LoVo (cell line): ENCODE measurements around the gene CADPS2.
"Not testable (repeated sequence)": the region's sequence is repeated elsewhere in the genome, so short reads cannot be mapped to it uniquely, and the experiment has no call there.

Experiments
- DNase-seq: peaks from one replicate; pipeline ENCODE4 v3.0.0-alpha.2; 2016; ENCODE audit warnings: low spot score

The CADPS2 gene

GRCh38 chr7:122849957-122850328 is 36.3 kb downstream of the CADPS2 start:
- DNase-seq = no peak

- DNase-seq = no peak
Measured at GRCh38 chr7:122849322-122849956, 36.8 kb downstream of the CADPS2 start.

- DNase-seq = no peak
Measured at GRCh38 chr7:122847871-122848473, 38.3 kb downstream of the CADPS2 start.

GRCh38 chr7:122846591-122846990 is 39.7 kb downstream of the CADPS2 start:
- DNase-seq = no peak

GRCh38 chr7:122845286-122845685 is 41.0 kb downstream of the CADPS2 start:
- DNase-seq = no peak

- no peak for DNase-seq
Measured at GRCh38 chr7:122844191-122844988, 41.9 kb downstream of the CADPS2 start.

- no peak for DNase-seq
Measured at GRCh38 chr7:122842971-122843370, 43.3 kb downstream of the CADPS2 start.

GRCh38 chr7:122836286-122836685 is 50.0 kb downstream of the CADPS2 start:
- not testable (repeated sequence) for DNase-seq

- peak; percentile 26 for DNase-seq
Measured at GRCh38 chr7:122834571-122834942, 51.7 kb downstream of the CADPS2 start.

- DNase-seq = peak; percentile 19
Measured at GRCh38 chr7:122833888-122834570, 52.2 kb downstream of the CADPS2 start.

- no peak for DNase-seq
Measured at GRCh38 chr7:122831436-122831835, 54.8 kb downstream of the CADPS2 start.

GRCh38 chr7:122829962-122830361 is 56.3 kb downstream of the CADPS2 start:
- no peak for DNase-seq

GRCh38 chr7:122827763-122828162 is 58.5 kb downstream of the CADPS2 start:
- DNase-seq = no peak

GRCh38 chr7:122813845-122814244 is 72.4 kb downstream of the CADPS2 start:
- DNase-seq = no peak

GRCh38 chr7:122803851-122804250 is 82.4 kb downstream of the CADPS2 start:
- DNase-seq = no peak

- DNase-seq = peak; percentile 31
Measured at GRCh38 chr7:122803323-122803722, 82.9 kb downstream of the CADPS2 start.

GRCh38 chr7:122802301-122802751 is 83.9 kb downstream of the CADPS2 start:
- no peak for DNase-seq

GRCh38 chr7:122791959-122792545 is 94.2 kb downstream of the CADPS2 start:
- DNase-seq = no peak

- DNase-seq = no peak
Measured at GRCh38 chr7:122790591-122790990, 95.7 kb downstream of the CADPS2 start.

GRCh38 chr7:122790132-122790531 is 96.1 kb downstream of the CADPS2 start:
- DNase-seq = no peak

GRCh38 chr7:122789156-122789555 is 97.1 kb downstream of the CADPS2 start:
- DNase-seq = no peak

GRCh38 chr7:122770686-122771335 is 115.4 kb downstream of the CADPS2 start:
- DNase-seq = no peak
